ENCODE measurements around the gene PCDHA3. TPM values are rescaled to one million over a fixed set of nuclear protein-coding genes. Genes with fewer than 3 reads are reported as not detected.

Gene PCDHA3
- polyA plus RNA-seq, 1 of the 3 experiments (the other 2 are of a cell fraction): 0.02 TPM

DNA sequence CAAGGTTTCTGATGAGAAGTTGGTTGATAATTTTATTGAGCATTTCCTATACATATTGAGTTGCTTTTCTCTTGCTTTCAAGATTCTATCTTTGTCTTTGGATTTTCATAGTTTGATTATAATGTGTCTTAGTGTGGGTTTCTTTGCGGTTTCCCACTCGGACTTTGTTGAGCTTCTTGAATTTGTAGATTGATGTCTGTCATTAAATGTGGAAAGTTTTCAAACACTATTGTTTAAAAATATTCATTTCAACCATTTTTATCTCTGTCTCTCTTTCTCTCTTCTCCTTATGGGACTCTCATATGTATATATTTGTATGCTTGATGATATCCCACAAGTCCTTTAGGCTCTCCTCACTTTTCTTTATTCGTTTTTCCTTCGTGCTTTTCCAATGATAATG is 33.4 kb upstream of the PCDHA3 start:
- TF ChIP-seq FOSL2 (IDR thresholded peaks at IDR 0.05; ENCODE audit: borderline replicate concordance, low read depth) (no peak), MEF2A (IDR thresholded peaks at IDR 0.05; ENCODE audit: borderline replicate concordance, low read depth) (no peak), CHD2 (IDR thresholded peaks at IDR 0.05; ENCODE audit: low read length, partially characterized antibody) (no peak), RCOR1 (IDR thresholded peaks at IDR 0.05; ENCODE audit: low read length) (no peak), RFX5 (IDR thresholded peaks at IDR 0.05; ENCODE audit: low read length) (no peak), EP300 (IDR thresholded peaks at IDR 0.05; ENCODE audit: borderline replicate concordance in 1 of 2, low read depth in 1 of 2, low read length in 1 of 2) (no peak), FOXM1 (IDR thresholded peaks at IDR 0.05; ENCODE audit: low read depth) (no peak), GATA2 (CRISPR knock-in tag; IDR thresholded peaks at IDR 0.05) (no peak), JUND (IDR thresholded peaks at IDR 0.05) (no peak)
- TF ChIP-seq, protein P1, sequence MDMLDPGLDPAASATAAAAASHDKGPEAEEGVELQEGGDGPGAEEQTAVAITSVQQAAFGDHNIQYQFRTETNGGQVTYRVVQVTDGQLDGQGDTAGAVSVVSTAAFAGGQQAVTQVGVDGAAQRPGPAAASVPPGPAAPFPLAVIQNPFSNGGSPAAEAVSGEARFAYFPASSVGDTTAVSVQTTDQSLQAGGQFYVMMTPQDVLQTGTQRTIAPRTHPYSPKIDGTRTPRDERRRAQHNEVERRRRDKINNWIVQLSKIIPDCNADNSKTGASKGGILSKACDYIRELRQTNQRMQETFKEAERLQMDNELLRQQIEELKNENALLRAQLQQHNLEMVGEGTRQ (IDR thresholded peaks at IDR 0.05; ENCODE audit: borderline replicate concordance, low read depth, low read length): no peak
- TF ChIP-seq, protein P2, sequence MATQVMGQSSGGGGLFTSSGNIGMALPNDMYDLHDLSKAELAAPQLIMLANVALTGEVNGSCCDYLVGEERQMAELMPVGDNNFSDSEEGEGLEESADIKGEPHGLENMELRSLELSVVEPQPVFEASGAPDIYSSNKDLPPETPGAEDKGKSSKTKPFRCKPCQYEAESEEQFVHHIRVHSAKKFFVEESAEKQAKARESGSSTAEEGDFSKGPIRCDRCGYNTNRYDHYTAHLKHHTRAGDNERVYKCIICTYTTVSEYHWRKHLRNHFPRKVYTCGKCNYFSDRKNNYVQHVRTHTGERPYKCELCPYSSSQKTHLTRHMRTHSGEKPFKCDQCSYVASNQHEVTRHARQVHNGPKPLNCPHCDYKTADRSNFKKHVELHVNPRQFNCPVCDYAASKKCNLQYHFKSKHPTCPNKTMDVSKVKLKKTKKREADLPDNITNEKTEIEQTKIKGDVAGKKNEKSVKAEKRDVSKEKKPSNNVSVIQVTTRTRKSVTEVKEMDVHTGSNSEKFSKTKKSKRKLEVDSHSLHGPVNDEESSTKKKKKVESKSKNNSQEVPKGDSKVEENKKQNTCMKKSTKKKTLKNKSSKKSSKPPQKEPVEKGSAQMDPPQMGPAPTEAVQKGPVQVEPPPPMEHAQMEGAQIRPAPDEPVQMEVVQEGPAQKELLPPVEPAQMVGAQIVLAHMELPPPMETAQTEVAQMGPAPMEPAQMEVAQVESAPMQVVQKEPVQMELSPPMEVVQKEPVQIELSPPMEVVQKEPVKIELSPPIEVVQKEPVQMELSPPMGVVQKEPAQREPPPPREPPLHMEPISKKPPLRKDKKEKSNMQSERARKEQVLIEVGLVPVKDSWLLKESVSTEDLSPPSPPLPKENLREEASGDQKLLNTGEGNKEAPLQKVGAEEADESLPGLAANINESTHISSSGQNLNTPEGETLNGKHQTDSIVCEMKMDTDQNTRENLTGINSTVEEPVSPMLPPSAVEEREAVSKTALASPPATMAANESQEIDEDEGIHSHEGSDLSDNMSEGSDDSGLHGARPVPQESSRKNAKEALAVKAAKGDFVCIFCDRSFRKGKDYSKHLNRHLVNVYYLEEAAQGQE (IDR thresholded peaks at IDR 0.05; ENCODE audit: low read depth, low read length): no peak
- TF ChIP-seq, protein P3, sequence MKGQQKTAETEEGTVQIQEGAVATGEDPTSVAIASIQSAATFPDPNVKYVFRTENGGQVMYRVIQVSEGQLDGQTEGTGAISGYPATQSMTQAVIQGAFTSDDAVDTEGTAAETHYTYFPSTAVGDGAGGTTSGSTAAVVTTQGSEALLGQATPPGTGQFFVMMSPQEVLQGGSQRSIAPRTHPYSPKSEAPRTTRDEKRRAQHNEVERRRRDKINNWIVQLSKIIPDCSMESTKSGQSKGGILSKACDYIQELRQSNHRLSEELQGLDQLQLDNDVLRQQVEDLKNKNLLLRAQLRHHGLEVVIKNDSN (IDR thresholded peaks at IDR 0.05; ENCODE audit: borderline replicate concordance, low read depth): no peak
- Histone ChIP-seq H4K20me1 (ENCODE audit: insufficient read depth) (no peaks in the 10 kb centered on the region), H2AFZ (ENCODE audit: low read depth) (no peak overlapping the region), H3K4me3 (ENCODE audit: low read depth in 2 of 2, low read length in 1 of 2) (no peak overlapping the region), H3K9me2 (no peaks in the 10 kb centered on the region), H3K79me2 (ENCODE audit: insufficient read depth) (no peaks in the 10 kb centered on the region), H3F3A (replicated peaks; ENCODE audit: insufficient read depth) (peaks cover 5% of the 10 kb centered on the region), H3K4me1 (ENCODE audit: control insufficient read depth in 1 of 2, insufficient read depth in 2 of 2, low read depth in 1 of 2, low read length in 1 of 2) (no peaks in the 10 kb centered on the region), H3K9me3 (peaks cover 36% of the 10 kb centered on the region), H3K4me2 (no peak overlapping the region), H3K9ac (no peak overlapping the region), H3K36me3 (replicated peaks in 1 of 2; ENCODE audit: control insufficient read depth in 1 of 2, insufficient read depth in 2 of 2, low read length in 1 of 2) (no peaks in the 10 kb centered on the region), H3K27me3 (ENCODE audit: insufficient read depth) (no peaks in the 10 kb centered on the region), H3K27ac (ENCODE audit: low read depth in 2 of 2, low read length in 1 of 2) (no peak overlapping the region)
- DNase-seq: no peak
- POLR2A ChIA-PET: no interaction called here
- 29% methylated on average over 4 of the region's 4 CpGs for WGBS (ENCODE audit: low lambda C conversion rate)
- CTCF ChIA-PET: interaction anchor here (1.1 kb wide), 1 partner anchor 74 kb away, joined by 3 read pairs; the partner anchor contains the start of gene PCDHA8

DNA sequence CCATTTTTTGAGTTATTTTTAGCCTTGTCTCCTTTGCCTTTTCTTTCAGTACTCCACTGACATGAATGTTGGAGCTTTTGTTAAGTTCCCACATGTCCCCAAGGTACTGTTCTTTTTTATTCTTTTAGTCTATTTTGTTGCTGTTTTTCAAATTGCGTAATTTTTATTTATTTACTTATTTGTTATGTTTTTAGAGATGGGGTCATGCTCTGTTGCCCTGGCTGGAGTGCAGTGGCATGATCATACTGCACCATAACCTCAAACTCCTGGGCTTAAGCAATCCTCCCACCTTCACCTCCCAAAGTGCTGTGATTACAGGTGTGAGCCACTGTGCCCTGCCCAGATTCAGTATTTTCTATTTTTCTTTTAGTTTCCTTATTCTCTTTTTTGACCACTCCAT is 20.3 kb upstream of the PCDHA3 start:
- 0% methylated on average over 1 of the region's 1 CpG for WGBS (ENCODE audit: low lambda C conversion rate)
- CTCF ChIA-PET: no interaction called here
- TF ChIP-seq FOXM1 (IDR thresholded peaks at IDR 0.05; ENCODE audit: low read depth): no peak
- TF ChIP-seq TCF12 (IDR thresholded peaks at IDR 0.05): no peak
- TF ChIP-seq SIN3A (IDR thresholded peaks at IDR 0.05; ENCODE audit: borderline replicate concordance, low read depth, low read length): no peak
- no peak for TF ChIP-seq NFIC (IDR thresholded peaks at IDR 0.05; ENCODE audit: borderline replicate concordance)
- TF ChIP-seq, protein P3 (IDR thresholded peaks at IDR 0.05; ENCODE audit: borderline replicate concordance, low read depth): no peak
- TF ChIP-seq, protein P4, sequence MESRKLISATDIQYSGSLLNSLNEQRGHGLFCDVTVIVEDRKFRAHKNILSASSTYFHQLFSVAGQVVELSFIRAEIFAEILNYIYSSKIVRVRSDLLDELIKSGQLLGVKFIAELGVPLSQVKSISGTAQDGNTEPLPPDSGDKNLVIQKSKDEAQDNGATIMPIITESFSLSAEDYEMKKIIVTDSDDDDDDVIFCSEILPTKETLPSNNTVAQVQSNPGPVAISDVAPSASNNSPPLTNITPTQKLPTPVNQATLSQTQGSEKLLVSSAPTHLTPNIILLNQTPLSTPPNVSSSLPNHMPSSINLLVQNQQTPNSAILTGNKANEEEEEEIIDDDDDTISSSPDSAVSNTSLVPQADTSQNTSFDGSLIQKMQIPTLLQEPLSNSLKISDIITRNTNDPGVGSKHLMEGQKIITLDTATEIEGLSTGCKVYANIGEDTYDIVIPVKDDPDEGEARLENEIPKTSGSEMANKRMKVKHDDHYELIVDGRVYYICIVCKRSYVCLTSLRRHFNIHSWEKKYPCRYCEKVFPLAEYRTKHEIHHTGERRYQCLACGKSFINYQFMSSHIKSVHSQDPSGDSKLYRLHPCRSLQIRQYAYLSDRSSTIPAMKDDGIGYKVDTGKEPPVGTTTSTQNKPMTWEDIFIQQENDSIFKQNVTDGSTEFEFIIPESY (IDR thresholded peaks at IDR 0.05; ENCODE audit: borderline replicate concordance, low read depth): no peak
- TF ChIP-seq FOSL2 (IDR thresholded peaks at IDR 0.05; ENCODE audit: borderline replicate concordance, low read depth): no peak
- TF ChIP-seq MEF2A (IDR thresholded peaks at IDR 0.05; ENCODE audit: borderline replicate concordance, low read depth): no peak
- TF ChIP-seq RFX5 (IDR thresholded peaks at IDR 0.05; ENCODE audit: low read length): no peak
- TF ChIP-seq YY1 (IDR thresholded peaks at IDR 0.05; ENCODE audit: low read depth): no peak

More for the DNA sequence above, 20.3 kb upstream of the PCDHA3 start:
- Histone ChIP-seq H3K9me2 (no peaks in the 10 kb centered on the region), H3K9ac (no peak overlapping the region), H3K27me3 (ENCODE audit: insufficient read depth) (no peaks in the 10 kb centered on the region), H4K20me1 (ENCODE audit: insufficient read depth) (no peaks in the 10 kb centered on the region), H3K9me3 (peaks cover 8% of the 10 kb centered on the region; the same call in 1 of the 2 replicates), H3K79me2 (ENCODE audit: insufficient read depth) (no peaks in the 10 kb centered on the region), H2AFZ (ENCODE audit: low read depth) (no peak overlapping the region), H3K4me2 (no peak overlapping the region), H3K27ac (ENCODE audit: low read depth in 2 of 2, low read length in 1 of 2) (no peak overlapping the region), H3K36me3 (replicated peaks in 1 of 2; ENCODE audit: control insufficient read depth in 1 of 2, insufficient read depth in 2 of 2, low read length in 1 of 2) (no peaks in the 10 kb centered on the region), H3K4me3 (ENCODE audit: low read depth in 2 of 2, low read length in 1 of 2) (no peak overlapping the region), H3K4me1 (ENCODE audit: control insufficient read depth in 1 of 2, insufficient read depth in 2 of 2, low read depth in 1 of 2, low read length in 1 of 2) (no peaks in the 10 kb centered on the region), H3F3A (replicated peaks; ENCODE audit: insufficient read depth) (no peaks in the 10 kb centered on the region)
- no peak for DNase-seq
- POLR2A ChIA-PET: no interaction called here

All from SK-N-SH (cell line).